ENCODE measurements around the gene HYCC2. TPM values are rescaled to one million over a fixed set of nuclear protein-coding genes. Genes with fewer than 3 reads are reported as not detected.
"Not testable (repeated sequence)": the region's sequence is repeated elsewhere in the genome, so short reads cannot be mapped to it uniquely, and the experiment has no call there.

Gene HYCC2
- total RNA-seq, 1 donor from 2014 or later: 16.7 TPM

DNA sequence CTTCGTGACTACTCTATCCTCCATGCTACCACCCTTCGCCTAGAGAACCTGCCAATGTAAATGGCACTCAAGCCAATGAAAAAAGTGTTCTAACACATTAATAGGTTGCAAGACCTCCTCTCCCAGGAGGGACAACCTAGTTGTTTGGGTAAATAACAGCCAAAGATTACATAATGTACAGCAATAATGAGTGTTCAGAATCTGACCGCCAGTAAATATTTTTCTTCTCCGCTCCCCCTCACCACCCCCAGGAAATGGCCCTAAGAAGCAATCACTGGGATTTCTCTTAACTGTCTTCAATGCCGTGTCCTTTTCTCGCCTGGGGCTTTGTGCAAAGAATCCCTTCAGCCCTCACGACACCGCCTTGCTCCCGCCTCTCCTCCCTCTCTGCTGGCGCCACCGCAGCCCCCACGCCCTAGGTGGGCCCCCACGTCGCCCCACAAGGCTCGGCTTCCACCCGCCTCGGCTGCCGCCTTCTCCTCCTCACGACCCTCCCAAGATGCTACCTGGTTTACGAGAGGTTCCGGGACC lies 458 bp downstream of the HYCC2 start:
- ATAC-seq: peak; percentile 18

DNA sequence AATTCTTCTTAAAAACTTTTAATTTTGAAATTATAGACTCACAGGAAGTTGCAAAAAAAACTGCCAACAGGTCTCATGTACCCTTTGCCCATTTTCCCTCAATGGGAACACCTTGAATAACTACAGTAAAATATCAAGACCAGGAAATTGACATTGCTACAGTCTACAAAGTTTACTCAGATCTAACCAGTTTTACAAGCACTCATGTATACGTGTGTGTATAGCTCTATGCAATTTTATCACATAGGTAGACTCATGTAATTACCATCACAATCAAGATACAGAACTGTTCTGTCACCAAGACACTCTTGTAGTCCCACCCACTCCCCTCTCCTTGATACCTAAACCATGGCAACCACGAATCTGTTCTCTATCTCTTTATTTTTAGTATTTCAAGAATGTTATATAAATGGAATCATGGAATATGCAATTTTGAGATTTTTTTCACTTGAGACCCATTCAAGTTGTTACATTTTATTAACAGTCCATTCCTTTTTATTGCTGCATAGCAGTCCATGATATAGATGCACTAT lies 6.6 kb downstream of the HYCC2 start:
- ATAC-seq: peak; percentile 89

DNA sequence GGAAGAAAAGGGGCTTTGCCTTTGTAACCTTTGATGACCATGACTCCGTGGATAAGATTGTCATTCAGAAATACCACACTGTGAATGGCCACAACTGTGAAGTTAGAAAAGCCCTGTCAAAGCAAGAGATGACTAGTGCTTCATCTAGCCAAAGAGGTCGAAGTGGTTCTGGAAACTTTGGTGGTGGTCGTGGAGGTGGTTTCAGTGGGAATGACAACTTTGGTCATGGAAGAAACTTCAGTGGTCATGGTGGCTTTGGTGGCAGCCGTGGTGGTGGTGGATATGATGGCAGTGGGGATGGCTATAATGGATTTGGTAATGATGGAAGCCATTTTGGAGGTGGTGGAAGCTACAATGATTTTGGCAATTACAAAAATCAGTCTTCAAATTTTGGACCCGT lies 8.0 kb downstream of the HYCC2 start:
- not testable (repeated sequence) for ATAC-seq

DNA sequence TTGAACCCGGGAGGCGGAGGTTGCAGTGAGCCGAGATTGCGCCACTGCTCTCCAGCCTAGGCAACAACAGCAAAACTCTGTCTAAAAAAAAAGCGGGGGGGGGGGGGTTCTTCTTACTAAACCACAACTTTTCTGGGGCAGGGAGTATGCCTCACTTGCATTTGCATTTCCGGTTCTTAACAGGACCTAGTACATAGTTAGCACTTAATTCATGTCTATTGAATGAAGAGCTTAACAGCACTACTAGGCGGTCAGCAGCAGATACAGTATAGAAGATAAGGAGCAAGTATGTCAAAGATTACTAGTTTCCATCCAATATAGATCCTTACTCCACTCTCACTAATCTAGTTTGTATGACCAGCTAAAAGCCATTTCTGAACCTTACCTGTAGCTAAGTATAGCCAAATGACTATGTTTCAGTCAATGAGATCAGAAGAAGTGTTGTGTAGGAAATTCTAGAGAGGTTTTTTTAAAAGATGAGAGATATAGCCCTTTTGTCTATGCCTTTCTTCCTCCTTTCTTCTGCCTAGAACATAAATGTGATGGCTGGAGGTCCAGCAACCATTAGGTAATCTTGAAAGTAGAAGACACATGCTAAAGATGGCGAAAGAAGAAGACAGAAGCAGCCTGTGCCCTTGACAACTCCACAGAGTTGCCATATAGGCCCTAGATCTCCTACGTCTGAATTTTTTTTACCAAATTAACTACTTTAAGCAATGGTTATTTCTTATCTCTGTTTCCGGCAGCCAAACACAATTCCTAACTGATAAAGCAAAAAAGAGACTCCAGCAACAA lies 11.3 kb downstream of the HYCC2 start:
- no peak for ATAC-seq

DNA sequence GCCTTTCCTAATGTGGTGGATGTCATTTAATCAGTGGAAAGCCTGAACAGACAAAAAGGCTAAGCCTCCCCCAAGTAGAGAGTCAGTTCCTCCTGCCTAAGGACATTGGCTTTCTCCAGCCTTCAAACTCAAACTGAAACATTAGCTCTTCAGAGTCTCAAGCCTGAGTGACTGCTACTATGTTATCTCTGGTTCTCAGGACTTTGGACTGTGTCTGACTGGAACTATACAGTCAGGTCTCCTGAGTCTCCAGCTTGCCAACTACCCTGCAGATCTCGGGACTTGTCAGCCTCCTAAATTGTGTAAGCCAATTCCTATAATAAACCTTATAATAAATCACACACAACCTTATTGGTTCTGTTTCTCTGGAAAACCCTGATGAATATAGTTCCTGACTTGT lies 12.6 kb downstream of the HYCC2 start:
- no peak for ATAC-seq

DNA sequence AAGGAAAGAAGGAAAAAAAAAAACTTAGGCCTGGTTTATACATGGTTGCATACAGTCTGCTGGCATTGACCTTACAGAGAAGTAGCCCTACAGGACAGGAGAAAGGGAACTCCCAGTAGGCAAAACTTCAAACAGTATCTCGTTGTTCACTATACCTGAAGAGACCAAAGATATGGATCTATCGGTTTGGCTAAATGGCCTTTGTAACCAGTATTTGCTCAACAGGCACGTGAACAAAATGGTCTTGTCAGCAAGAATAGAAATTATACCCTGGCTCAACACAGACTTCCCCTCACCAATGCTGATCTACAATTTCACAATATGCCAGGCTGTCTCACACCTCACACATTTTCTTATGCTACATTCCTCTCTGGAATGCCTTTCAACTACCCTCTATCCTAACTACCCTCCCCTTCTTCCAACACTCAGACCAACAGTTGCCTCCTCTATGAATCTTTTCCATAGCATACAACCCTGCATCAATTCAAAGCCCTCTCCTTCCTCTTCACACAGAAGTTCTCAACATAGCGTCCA lies 13.7 kb downstream of the HYCC2 start:
- no peak for ATAC-seq

DNA sequence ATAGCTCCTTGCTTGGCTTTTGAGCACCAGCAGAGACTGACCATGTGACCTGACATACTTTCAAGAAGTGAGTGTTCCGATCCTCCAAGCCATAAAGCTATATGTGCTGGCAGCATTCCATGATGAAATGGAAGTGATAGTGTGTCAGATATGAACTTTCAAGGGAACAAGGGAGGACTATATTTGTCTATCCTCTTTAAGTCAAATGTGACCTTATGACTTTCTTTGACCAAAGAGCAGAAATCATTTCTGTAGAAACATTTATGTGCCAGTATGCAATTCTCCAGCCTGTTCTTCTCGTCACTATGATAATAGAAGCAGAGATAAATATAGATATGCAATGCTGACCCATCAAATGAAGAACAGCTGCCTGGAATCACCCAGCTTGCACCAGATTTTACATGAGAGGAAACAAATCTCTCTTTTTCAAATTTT lies 14.4 kb downstream of the HYCC2 start:
- ATAC-seq: no peak

DNA sequence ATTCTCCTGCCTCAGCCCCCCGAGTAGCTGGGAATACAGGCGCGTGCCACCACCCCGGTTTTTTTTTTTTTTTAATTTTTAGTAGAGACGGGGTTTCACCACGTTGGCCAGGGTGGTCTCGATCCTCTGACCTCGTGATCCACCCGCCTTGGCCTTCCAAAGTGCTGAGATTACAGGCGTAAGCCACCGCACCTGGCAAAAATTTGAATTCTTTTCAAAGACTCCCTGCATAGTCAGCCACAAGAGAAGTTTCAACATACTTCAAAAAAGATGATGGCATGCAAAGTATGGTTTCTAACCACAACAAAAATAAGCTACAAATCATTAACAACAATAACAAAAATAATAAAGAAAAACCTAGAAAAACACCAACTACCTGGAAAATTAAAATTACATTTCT lies 22.0 kb downstream of the HYCC2 start:
- no peak for ATAC-seq

DNA sequence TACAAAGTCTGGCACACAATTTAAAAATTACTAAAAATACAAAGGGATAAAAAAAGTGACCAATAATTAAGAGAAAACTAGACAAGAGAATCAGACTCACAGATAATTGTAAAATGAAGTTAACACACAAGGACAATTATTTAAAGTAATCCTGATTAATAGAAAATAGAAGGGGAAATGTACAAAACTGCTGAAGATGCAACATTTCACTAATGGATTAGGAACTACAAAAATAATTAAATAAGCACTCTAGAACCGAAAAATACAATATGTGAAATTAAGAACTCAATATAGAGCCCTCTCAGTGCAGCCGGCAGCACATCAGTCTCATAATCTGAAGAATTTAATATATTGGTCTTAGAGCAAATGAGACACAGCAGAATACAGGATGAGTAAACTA lies 24.6 kb downstream of the HYCC2 start:
- ATAC-seq: no peak

DNA sequence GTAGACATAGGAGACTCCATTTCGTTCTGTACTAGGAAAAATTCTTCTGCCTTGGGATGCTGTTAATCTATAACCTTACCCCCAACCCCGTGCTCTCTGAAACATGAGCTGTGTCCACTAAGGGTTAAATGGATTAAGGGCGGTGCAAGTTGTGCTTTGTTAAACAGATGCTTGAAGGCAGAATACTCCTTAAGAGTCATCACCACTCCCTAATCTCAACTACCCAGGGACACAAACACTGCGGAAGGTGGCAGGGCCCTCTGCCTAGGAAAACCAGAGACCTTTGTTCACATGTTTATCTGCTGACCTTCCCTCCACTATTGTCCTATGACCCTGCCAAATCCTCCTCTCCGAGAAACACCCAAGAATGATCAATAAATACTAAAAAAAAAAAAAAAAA lies 28.4 kb downstream of the HYCC2 start:
- not testable (repeated sequence) for ATAC-seq

DNA sequence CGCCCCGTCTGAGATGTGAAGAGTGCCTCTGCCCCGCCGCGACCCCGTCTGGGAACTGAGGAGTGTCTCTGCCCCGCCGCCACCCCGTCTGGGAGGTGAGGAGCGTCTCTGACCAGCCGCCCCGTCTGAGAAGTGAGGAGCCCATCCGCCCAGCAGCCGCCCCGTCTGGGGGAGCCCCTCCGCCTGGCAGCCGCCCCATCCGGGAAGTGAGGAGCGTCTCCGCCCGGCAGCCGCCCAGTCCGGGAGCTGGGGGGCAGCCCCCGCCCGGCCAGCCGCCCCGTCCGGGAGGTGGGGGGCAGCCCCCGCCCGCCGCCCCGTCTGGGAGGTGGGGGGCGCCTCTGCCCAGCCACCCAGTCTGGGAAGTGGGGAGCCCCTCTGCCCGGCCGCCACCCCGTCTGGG lies 29.0 kb downstream of the HYCC2 start:
- not testable (repeated sequence) for ATAC-seq

DNA sequence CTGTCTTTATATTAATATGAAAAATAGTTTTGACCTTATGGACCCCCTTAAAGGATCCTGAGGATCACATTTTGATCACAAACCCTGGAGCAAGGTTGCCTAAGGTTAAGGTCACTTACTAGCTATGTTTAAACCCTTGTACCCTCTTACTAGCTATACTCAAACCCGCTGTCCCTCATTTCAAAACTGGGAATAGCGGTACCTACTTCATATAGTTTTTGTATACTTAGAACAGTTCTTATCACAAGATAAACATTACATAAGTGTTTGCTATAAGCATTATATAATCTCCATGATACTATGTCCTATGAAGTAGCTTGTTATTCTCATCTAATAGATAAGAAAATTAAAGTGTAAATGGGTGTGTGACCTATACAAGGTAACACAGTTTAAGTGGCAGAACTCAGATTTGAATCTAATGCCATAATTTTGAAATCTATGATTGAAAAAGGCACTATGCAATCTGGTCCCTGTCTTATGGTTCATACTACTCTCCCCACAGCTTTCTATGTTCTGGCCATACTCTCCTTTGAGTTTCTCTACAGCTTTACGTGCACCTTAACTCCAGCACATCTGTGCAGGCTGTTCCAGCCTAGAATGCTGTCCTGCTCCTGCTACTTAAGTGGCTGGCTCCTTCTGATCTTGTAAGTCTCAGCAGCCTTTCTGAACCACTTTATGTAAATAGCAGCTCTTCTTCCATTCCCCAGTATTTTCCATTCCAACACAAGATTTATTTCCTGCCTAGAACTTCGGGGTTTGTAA lies 30.4 kb downstream of the HYCC2 start:
- no peak for ATAC-seq

DNA sequence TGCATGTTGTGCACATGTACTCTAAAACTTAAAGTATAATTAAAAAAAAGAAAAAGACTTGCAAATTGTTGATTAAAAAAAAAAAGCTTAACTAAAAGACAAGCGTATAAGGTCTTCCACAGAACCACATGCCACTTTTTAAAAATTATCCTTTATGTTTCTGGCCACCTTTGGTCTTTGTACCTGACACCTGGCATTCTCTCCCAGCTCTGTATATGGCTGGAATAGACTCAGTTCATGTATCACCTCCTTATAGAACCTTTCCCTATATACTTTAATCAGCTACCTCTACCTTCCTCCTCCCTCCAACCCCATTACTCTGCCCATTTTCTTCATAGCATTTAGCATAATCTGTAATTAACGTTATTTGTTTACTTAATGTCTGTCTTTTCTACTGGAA lies 32.6 kb downstream of the HYCC2 start:
- no peak for ATAC-seq

DNA sequence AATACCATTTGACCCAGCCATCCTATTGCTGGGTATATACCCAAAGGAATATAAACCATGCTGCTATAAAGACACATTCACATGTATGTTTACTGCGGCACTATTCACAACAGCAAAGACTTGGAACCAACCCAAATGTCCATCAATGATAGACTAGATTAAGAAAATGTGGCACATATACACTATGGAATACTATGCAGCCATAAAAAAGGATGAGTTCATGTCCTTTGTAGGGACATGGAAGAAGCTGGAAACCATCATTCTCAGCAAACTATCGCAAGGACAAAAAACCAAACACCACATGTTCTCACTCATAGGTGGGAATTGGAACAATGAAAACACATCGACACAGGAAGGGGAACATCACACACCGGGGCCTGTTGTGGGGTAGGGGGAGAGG lies 33.1 kb downstream of the HYCC2 start:
- not testable (repeated sequence) for ATAC-seq

DNA sequence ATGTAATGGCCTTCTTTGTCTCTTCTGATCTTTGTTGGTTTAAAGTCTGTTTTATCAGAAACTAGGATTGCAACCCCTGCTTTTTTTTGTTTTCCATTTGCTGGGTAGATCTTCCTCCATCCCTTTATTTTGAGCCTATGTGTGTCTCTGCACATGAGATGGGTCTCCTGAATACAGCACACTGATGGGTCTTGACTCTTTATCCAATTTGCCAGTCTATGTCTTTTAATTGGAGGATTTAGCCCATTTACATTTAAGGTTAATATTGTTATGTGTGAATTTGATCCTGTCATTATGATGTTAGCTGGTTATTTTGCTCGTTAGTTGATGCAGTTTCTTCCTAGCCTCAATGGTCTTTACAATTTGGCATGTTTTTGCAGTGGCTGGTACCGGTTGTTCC lies 37.1 kb downstream of the HYCC2 start:
- not testable (repeated sequence) for ATAC-seq

DNA sequence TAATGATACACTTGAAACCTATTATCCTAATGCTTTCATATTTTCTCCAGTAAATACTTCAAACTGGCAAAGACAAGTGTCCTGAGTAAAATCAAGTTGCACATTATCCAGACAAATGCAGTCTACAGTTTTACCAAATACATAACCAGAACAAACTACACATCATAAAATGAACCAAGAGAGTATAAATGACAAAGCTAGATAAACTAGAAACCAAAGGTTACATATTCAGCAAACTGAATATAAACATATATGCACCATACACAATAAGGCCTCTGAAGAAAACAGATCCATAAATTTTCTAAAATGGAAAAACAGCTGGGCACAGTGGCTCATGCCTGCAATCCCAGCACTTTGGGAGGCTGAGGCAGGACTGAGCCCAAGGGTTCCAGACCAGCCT lies 47.0 kb downstream of the HYCC2 start:
- no peak for ATAC-seq

DNA sequence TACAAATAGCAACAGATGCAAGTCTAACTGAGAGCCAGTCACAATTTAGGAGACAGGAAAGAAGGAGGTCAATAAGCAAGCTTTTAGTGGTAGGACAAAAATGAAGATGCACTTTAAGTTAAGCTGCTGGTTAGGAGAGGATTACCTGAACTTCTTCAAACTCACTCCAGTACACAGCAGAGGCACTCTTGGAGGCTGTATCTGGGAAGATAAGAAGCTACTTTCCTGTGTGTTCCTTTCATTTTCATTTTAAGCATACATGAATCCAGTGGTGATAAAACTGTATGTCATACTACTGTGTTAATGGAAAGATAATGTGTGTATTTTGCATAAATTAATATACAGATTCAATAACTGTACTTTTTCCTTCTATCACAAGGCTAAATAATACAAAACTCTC lies 49.6 kb downstream of the HYCC2 start:
- ATAC-seq: no peak

Other genes starting within 250 kb of the HYCC2 start
- gene CLK1, start 207.0 kb downstream of the HYCC2 start, total RNA-seq: 51.1 TPM
- gene PPIL3, start 182.6 kb downstream of the HYCC2 start, total RNA-seq: 22.3 TPM
- 23.2 TPM for gene NIF3L1, start 182.3 kb downstream of the HYCC2 start, total RNA-seq
- gene ORC2, start 108.0 kb downstream of the HYCC2 start, total RNA-seq: 21.8 TPM
- gene NDUFB3, start 330 bp upstream of the HYCC2 start, total RNA-seq: 96.0 TPM
- gene CFLAR, start 44.5 kb upstream of the HYCC2 start, total RNA-seq: 79.0 TPM
- gene CASP10, start 111.5 kb upstream of the HYCC2 start, total RNA-seq: 11.2 TPM
- gene CASP8, start 188.9 kb upstream of the HYCC2 start, total RNA-seq: 22.5 TPM

Data from esophagus mucosa (tissue), 1 donor.